NCI-H146 treated with DMSO at 0.1 percent for 48 hours (cell line): ENCODE measurements around the gene KRT33A.

Experiments used
- DNase-seq: peaks from one replicate; lab custom pipeline; 2025; ENCODE audit not compliant: unreplicated experiment; lab: John Stamatoyannopoulos, UW

KRT33A gene

DNA sequence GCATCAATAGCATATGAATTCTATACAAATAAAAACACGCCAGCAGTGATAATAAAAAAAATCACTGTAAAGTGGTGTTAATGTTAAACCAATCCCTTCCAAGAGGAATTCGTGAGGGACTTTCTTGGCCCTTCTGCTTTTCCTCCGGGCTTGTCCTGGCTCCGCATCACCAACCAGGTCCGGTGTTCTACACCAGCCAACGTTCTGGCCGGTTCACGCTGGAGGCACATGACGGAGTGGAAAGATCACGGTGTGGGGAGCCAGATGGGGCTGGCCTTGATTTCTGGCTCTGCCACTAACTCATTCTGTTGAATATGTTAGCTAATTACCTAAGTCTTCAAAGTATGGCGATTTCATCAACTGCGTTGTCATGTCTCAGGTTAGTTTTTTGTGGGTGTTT lies 46.5 kb downstream of the KRT33A start:
- DNase-seq, result no peak

DNA sequence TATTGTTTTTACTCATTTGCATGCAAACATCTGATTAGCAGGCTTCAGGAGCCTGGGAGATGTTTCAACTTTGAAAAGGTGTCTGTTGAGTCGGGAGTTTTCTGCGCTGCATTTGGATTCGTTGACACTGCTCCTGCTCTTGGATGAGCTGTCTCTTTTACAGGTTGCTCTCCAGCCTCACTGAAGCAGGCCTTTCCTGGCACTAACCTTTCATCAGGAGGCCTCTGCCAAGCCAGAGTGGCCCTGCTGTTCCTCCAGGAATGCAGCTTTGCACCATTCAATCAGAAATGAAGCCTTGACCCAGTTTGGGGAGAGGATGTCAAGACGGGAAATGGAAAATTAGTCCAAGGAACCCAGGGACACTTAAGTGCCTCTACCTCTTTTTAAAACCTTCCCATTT lies 47.6 kb downstream of the KRT33A start:
- DNase-seq, result no peak

DNA sequence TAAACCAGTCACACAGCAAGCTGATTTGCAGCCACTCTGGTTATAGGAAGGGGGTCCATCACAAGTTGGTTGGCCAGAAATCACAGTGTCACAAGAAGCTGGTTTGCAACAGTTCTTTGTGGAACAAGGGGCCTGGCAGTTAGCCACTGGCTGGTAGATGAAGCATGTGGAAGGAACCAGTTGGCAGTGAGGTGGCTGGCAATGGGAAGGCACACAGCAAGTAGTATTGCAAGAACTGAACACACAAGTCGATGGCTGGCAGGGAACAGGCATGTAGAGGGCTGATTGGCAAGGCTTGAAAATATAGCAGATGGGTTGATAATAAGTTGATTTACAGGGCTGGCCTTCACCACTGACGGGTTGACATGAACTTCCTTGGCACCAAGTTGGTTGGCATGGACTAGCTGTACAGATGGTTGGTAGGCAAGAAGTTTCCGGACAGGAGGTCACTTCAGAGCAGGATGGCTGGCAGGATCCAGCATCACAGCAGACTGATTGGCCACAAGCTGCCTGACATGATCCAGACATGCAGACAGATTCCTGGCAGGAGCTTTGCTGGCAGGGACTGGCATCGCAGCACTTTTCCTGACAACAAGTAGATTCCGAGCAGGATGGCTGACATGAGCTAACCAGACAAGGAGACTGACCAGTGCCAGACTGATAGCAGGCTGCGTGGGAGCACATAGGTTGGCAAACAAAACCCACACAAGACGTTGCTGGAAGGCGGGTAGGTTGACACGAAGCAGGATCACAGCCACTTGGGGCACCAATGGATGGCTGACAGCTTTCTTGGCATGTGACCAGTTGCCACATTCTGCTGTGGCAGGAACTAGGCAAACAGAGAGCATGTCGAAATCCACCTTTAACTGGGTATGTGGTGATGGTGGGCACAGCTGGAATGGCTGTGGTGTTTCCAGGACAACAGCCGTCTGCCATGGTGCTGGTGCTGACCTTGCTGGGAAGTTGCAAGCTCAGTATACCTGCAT lies 48.4 kb downstream of the KRT33A start, which contains the start of gene KRTAP29-1:
TSS of gene KRTAP29-1 (minus strand) at position 936 of the 986 bp plus-strand sequence. CDS start at position 936, 0 bp downstream.
- DNase-seq, result no peak

DNA sequence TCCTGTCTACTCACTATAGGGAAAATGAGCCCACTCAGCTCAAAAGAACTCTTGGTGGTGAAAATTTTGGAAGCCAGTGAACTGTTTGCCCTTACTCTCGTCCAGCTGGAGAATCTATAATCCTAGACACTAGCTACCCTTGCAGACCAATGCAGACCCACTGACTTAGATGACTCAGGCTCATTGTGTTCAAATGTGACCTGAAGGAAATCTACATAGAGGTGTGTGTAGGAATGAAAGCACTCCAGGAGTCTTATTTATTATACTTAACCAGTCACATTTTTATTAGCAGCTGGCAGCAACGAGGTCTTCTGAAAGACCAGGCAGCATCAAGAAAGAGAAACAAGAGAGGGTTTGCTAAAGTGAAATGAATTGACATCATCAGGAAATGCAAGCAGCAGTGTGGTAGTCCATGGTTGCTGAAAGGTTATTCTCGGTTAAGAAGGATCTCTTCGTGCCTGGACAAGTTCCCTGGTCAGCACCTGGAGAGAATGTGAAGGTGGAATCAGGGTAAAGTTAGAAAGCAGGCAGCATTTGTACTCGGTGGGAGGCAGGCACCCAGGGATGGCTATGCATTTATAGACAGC lies 49.3 kb downstream of the KRT33A start:
- DNase-seq, result no peak

DNA sequence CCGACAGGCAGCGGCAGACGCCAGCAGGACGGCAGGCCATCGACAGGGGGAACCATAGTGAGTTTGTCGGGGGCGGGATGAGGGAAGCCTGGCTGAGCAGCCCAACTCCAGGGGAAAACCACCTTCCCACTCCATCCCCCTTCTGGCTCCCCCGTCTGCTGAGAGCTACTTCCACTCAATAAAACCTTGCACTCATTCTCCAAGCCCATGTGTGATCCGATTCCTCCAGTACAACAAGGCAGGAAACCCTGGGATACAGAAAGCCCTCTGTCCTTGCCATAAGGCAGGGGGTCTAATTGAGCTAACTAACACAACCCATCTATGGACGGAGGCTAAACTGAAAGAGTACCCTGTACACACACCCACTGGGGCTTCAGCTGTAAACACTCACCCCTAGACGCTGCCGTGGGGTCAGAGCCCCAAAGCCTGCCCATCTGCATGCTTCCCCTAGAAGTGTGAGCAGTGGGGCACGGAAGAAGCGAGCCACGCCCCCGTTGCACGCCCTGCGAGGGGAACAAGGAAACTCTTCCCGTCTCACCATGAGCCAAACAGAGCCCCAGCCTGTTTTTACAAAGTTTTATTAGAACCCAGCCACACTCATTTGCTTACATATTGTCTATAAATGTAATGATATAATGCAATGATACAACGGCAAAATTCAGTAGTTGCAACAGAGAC lies 52.0 kb downstream of the KRT33A start:
- DNase-seq, result no peak

DNA sequence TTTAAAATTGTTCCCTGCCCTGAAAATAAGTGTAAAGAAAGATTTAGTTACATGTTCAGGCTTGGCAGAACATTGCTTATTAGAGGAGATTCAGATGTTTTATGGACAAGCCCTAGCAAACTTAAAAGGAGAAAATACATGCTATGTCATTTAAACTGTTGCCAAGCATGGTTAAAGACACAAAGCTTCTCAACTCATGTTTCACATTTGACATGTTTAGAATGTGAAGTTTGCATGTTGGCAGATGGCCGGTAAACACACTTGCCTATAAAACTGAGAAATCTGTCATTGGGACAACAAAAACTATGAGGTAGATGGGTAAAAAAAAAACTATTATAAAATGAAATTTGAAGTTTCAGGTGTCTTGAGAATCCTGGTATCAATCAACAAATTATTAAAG lies 53.8 kb downstream of the KRT33A start:
- no peak for DNase-seq
